A673 (cell line): ENCODE data around the gene CLDN5. TPM values are rescaled to one million over a fixed set of nuclear protein-coding genes. Genes with fewer than 3 reads are reported as not detected.

Experiments used
- BruUV-seq: library from RNA; stranded (reverse); fragments of 400-500 nt; replicated peaks from 2 replicates; lab custom pipeline; 2021; lab: Mats Ljungman, UMichigan
- CTCF ChIA-PET: fragments of 300-600 bp; sonication (Branson Sonifier 250); formaldehyde crosslinking; loops from one replicate; lab custom pipeline; 2022; ENCODE audit warnings: antibody characterized with exemption; lab: Charles Lee
- POLR2A ChIA-PET: fragments of 300-600 bp; sonication (Branson Sonifier 250); formaldehyde crosslinking; loops from one replicate; lab custom pipeline; 2022; ENCODE audit warnings: antibody characterized with exemption; ENCODE audit not compliant: low non-redundant PET; lab: Charles Lee
- DNase-seq: peaks from one replicate; pipeline ENCODE4 v3.0.0-alpha.2; 2015; ENCODE audit warnings: low spot score
- H3K27ac ChIP-seq: fragments of 200-600 bp; sonication (generic); 2 replicates; pipeline ENCODE4 v1.5.1; 2016; ENCODE audit warnings: mixed run types, low read depth, mild to moderate bottlenecking, mixed read lengths, antibody characterized with exemption, low read length; ENCODE audit not compliant: poor library complexity, severe bottlenecking
- H3K27me3 ChIP-seq: fragments of 200-600 bp; sonication (generic); replicated peaks from 2 replicates; pipeline ENCODE4 v1.6.1; 2017; ENCODE audit warnings: mixed run types, low read depth, mild to moderate bottlenecking, mixed read lengths, antibody characterized with exemption, low read length; ENCODE audit not compliant: insufficient read depth, poor library complexity
- H3K36me3 ChIP-seq: fragments of 200-600 bp; sonication (generic); 2 replicates; pipeline ENCODE4 v1.6.1; 2016; ENCODE audit warnings: mixed run types, mild to moderate bottlenecking, mixed read lengths, antibody characterized with exemption, low read length; ENCODE audit not compliant: insufficient read depth, poor library complexity, severe bottlenecking
- H3K4me1 ChIP-seq: fragments of 200-600 bp; sonication (generic); 2 replicates; pipeline ENCODE4 v1.6.1; 2017; ENCODE audit warnings: mixed run types, mild to moderate bottlenecking, mixed read lengths, antibody characterized with exemption, low read length; ENCODE audit not compliant: insufficient read depth, poor library complexity, severe bottlenecking
- H3K4me3 ChIP-seq: fragments of 200-600 bp; sonication (generic); 2 replicates; pipeline ENCODE4 v1.5.1; 2016; ENCODE audit warnings: low read depth, mixed run types, mild to moderate bottlenecking, mixed read lengths, low read length; ENCODE audit not compliant: poor library complexity, severe bottlenecking
- H3K9me3 ChIP-seq: fragments of 200-600 bp; sonication (generic); 2 replicates; pipeline ENCODE4 v1.6.1; 2016; ENCODE audit warnings: mixed run types, low read depth, mild to moderate bottlenecking, mixed read lengths, antibody characterized with exemption, low read length; ENCODE audit not compliant: poor library complexity, severe bottlenecking
- EZH2 ChIP-seq: fragments of 200-600 bp; sonication (generic); IDR thresholded peaks from 2 replicates; pipeline ENCODE4 v1.6.1; 2017; ENCODE audit warnings: borderline replicate concordance, low read depth, mild to moderate bottlenecking, mixed read lengths, antibody characterized with exemption, low read length; ENCODE audit not compliant: poor library complexity, severe bottlenecking
- intact Hi-C: fragments of 100-400 bp; cut with micrococcal nuclease; formaldehyde crosslinking; loops from one replicate; pipeline ENCODE4 v1.10.0; 2022; ENCODE audit not compliant: unreplicated experiment
- total RNA-seq: library from RNA; stranded (reverse); gene quantifications from 2 replicates; pipeline ENCODE4 v1.2.3, GENCODE V29; 2021
- TF ChIP-seq, protein P1 (sequence below): fragments of 300-800, 200-600 bp; sonication (generic); conservative IDR thresholded peaks from 2 replicates; pipeline ENCODE4 v1.5.1; 2017; ENCODE audit warnings: low read depth, mild to moderate bottlenecking, antibody characterized with exemption, low read length, moderate library complexity, mixed read lengths

The CLDN5 gene
- total RNA-seq, 1 experiment from 2014 or later: 0.21 TPM

GRCh38 chr22:19526076-19526701 is 2.0 kb upstream of the CLDN5 start:
- ChIA-PET POLR2A (no interaction called here), CTCF (no interaction called here)
- intact Hi-C loops: no loop called here
- DNase-seq: no peak
- BruUV-seq: no TSS peak
- Histone ChIP-seq H3K27ac (no peak overlapping the region), H3K4me1 (peaks cover 5% of the 10 kb centered on the region), H3K27me3 (peaks cover 9% of the 10 kb centered on the region), H3K36me3 (no peaks in the 10 kb centered on the region), H3K9me3 (no peaks in the 10 kb centered on the region), H3K4me3 (no peak overlapping the region)
- no peak for TF ChIP-seq EZH2
- TF ChIP-seq, protein P1, sequence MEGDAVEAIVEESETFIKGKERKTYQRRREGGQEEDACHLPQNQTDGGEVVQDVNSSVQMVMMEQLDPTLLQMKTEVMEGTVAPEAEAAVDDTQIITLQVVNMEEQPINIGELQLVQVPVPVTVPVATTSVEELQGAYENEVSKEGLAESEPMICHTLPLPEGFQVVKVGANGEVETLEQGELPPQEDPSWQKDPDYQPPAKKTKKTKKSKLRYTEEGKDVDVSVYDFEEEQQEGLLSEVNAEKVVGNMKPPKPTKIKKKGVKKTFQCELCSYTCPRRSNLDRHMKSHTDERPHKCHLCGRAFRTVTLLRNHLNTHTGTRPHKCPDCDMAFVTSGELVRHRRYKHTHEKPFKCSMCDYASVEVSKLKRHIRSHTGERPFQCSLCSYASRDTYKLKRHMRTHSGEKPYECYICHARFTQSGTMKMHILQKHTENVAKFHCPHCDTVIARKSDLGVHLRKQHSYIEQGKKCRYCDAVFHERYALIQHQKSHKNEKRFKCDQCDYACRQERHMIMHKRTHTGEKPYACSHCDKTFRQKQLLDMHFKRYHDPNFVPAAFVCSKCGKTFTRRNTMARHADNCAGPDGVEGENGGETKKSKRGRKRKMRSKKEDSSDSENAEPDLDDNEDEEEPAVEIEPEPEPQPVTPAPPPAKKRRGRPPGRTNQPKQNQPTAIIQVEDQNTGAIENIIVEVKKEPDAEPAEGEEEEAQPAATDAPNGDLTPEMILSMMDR: no peak

GRCh38 chr22:19525666-19526065 is 1.5 kb upstream of the CLDN5 start:
- CTCF ChIA-PET: no interaction called here
- TF ChIP-seq, protein P1: no peak
- TF ChIP-seq EZH2: no peak
- DNase-seq: no peak
- BruUV-seq: no TSS peak
- Histone ChIP-seq H3K36me3 (no peaks in the 10 kb centered on the region), H3K9me3 (no peaks in the 10 kb centered on the region), H3K4me1 (peaks cover 5% of the 10 kb centered on the region), H3K4me3 (no peak overlapping the region), H3K27ac (no peak overlapping the region), H3K27me3 (peaks cover 9% of the 10 kb centered on the region)
- intact Hi-C loops: no loop called here
- POLR2A ChIA-PET: no interaction called here

DNA sequence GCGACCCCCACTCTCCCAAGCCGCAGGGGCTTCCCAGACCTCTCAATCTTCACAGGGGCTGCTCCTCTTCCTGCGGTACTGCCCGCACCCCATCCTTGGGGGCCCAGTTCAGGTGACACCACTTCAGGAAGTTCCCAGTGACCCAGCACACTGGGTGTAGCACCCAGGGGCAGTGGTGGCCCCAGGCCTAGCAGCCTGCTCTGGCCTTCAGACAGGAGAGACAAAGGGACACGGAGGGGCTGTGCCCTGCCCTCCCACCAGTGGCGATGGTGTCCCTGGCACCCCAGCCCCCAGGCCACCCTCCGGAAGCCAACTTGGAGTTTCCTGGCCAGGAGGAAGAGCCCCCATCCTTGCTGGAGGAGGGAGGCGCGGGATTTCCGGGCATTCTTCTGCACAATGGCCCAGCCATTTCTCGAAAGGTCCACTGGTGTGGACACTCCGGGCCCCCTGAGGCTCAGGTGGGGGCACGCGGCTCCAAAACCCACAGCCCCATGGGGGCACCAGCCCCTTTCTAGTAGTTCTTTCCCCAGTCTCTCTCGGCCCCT is 978 bp upstream of the CLDN5 start:
- intact Hi-C loops: no loop called here
- H3K4me3 ChIP-seq: no peak overlapping the region
- peaks cover 9% of the 10 kb centered on the region for H3K27me3 ChIP-seq
- ChIA-PET POLR2A (no interaction called here), CTCF (interaction anchor here (1.2 kb wide), 1 partner anchor 105 kb away, joined by 4 read pairs; no protein-coding TSS in a partner anchor)
- no peaks in the 10 kb centered on the region for H3K36me3 ChIP-seq
- H3K9me3 ChIP-seq: no peaks in the 10 kb centered on the region
- TF ChIP-seq, protein P1: no peak
- TF ChIP-seq EZH2: no peak
- DNase-seq: no peak
- BruUV-seq: no TSS peak
- peaks cover 5% of the 10 kb centered on the region for H3K4me1 ChIP-seq
- no peak overlapping the region for H3K27ac ChIP-seq
